HUES48 (cell line): ENCODE data around the gene UBAP1.
"Not testable (repeated sequence)": the region's sequence is repeated elsewhere in the genome, so short reads cannot be mapped to it uniquely, and the experiment has no call there.

ENCODE experiments used
- H3K27ac ChIP-seq: one replicate; pipeline ENCODE4 v1.7.0; 2013; ENCODE audit warnings: low read depth, low read length, inconsistent platforms
- H3K27me3 ChIP-seq: 2 replicates; pipeline ENCODE4 v1.6.1; 2013; ENCODE audit warnings: mild to moderate bottlenecking, low read length; ENCODE audit not compliant: control insufficient read depth, insufficient read depth
- H3K36me3 ChIP-seq: 2 replicates; pipeline ENCODE4 v1.6.1; 2013; ENCODE audit warnings: low read length; ENCODE audit not compliant: control insufficient read depth, insufficient read depth
- H3K4me1 ChIP-seq: 2 replicates; pipeline ENCODE4 v1.6.1; 2013; ENCODE audit warnings: mild to moderate bottlenecking, low read length; ENCODE audit not compliant: control insufficient read depth, insufficient read depth
- H3K4me3 ChIP-seq: 2 replicates; pipeline ENCODE4 v1.5.1; 2013; ENCODE audit warnings: mild to moderate bottlenecking, low read depth, low read length
- H3K9ac ChIP-seq: 2 replicates; pipeline ENCODE4 v1.6.1; 2013; ENCODE audit warnings: mild to moderate bottlenecking, low read depth, low read length, moderate library complexity
- H3K9me3 ChIP-seq: 2 replicates; pipeline ENCODE4 v1.6.1; 2013; ENCODE audit warnings: low read length; ENCODE audit not compliant: control insufficient read depth, insufficient read depth

Gene UBAP1

DNA sequence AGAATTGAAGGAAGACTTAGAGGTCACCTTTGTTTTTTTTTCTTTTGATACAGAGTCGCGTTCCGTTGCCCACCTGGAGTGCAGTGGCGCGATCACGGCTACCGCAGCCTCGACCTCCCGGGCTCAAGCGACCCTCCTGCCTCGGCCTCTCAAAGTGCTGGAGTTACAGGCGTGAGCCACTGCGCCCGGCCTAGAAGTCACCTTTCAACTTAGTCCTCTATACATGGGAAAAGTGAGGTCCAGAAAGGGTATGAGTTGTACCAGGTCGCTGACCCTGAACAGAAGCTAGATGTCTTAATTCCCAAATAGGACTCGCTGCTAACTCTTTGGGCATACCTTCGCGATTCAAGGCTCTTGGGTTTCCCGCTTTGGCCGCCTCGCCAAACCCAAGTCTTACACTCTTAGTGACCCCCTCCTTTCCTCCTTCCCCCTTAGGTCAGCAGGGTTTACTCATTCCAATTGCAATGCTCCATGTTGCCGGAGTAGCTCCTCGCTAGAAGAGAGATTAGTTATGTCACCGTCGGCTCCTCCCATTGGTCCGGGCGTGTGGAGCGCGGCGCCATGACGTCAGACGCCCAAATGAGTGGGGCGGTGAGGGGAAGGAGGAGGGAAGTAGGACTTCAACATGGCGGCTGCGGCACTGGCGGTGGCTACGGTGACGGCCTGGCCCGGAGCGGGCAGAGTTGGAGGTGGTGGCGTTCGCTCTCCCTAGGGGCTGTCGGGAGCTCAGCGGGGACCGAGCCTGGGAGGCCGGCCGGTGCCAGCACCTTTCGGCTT is at the start of gene UBAP1:
Gene UBAP1 (plus strand): TSS at position 608 of the 777 bp plus-strand sequence. CDS start 41,872 bp downstream, outside the sequence.
- no peaks in the 10 kb centered on the region for H3K4me1 ChIP-seq
- H3K27ac ChIP-seq: peak within 1 kb of the TSS; percentile 98
- H3K9ac ChIP-seq: peak within 1 kb of the TSS; percentile 92
- H3K4me3 ChIP-seq: peak within 1 kb of the TSS; percentile 91
- H3K36me3 ChIP-seq: no peaks in the 10 kb centered on the region
- H3K9me3 ChIP-seq: no peaks in the 10 kb centered on the region
- no peaks in the 10 kb centered on the region for H3K27me3 ChIP-seq

DNA sequence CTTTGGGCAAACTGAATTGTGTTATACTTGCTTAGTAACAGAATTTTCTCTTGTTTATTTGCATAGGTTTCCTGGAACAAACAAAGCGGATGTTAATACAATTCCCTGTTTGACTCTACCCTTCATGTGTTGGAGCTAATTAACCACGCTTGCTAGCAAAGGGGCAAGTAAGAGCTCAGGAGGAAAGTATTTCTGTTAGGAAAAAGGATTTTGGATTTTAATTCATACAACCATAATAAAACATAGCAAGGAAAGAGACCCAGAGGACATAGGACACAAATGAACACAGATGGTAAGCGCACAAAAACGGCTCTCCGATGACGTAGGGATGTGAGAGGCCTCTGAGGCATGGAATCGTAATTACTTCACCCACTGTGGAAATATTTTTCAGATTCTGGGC is 47.3 kb upstream of the UBAP1 start:
- Histone ChIP-seq H3K9me3 (no peaks in the 10 kb centered on the region; the same call in 1 of the 2 replicates), H3K4me1 (peaks cover 6% of the 10 kb centered on the region), H3K36me3 (no peaks in the 10 kb centered on the region), H3K9ac (no peak overlapping the region), H3K4me3 (no peak overlapping the region), H3K27me3 (no peaks in the 10 kb centered on the region), H3K27ac (no peak overlapping the region)

DNA sequence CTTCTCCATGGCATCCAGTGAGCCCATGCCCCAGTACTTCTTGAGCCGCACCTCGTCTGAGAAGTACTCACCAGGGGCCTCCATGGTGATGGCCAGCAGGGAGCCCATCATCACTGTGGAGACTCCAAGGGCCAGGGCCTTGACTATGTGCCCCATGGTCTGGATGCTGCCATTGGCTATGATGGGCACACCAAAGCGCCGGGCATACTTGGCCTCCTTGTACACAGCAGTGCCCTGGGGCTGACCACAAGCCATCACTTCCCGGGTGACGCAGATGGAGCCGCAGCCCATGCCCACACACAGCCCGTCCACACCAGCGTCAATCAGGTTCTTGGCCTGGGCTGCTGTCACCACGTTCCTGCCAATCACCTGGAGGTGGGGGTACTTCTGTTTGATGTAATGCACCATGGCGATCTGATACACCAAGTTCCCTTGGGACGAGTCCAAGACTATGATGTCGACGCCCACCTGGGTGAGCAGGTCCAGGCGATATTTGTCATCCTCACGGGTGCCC is 45.4 kb upstream of the UBAP1 start:
- Histone ChIP-seq H3K9me3 (no peaks in the 10 kb centered on the region; the same call in 1 of the 2 replicates), H3K4me1 (no peaks in the 10 kb centered on the region), H3K9ac (no peak overlapping the region), H3K4me3 (no peak overlapping the region), H3K27ac (no peak overlapping the region), H3K36me3 (no peaks in the 10 kb centered on the region), H3K27me3 (no peaks in the 10 kb centered on the region)

DNA sequence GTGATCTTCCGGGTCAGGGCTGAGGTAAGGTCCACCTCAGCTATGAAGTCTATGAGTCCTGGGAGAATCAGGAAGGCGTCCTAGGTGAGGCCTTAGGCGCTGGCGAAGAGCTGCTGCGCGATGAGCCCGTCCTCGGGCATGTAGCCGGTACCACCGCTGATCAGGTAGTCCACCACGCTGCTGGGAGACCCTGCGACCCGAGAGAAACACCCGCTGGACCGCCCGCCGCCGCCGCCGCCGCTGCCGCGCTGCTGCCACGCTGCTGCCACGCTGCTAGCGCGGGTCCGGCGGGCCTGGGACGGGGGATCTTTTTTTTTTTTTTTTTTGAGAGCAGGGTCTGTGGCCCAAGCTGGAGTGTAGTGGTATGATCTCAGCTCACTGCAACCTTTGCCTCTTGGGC is 44.3 kb upstream of the UBAP1 start:
- no peaks in the 10 kb centered on the region for H3K27me3 ChIP-seq
- H3K27ac ChIP-seq: no peak overlapping the region
- H3K9ac ChIP-seq: no peak overlapping the region
- no peaks in the 10 kb centered on the region for H3K36me3 ChIP-seq
- H3K4me1 ChIP-seq: no peaks in the 10 kb centered on the region
- no peak overlapping the region for H3K4me3 ChIP-seq
- H3K9me3 ChIP-seq: no peaks in the 10 kb centered on the region; the same call in 1 of the 2 replicates

DNA sequence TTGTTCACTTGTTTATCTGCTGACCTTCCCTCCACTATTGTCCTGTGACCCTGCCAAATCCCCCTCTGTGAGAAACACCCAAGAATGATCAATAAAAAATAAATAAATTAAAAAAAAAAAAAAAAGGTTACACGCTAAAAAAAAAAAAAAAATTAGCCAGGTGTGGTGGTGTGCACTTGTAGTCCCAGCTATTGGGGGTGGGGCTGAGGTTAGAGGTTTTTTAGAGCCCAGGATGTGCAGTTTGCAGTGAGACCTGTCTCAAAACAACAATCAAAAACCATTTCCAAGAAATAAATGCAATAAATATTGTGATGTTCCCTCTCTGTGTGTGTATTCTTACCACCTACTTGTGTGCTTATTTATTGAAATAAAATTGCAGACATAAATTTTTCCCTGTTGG is 40.2 kb upstream of the UBAP1 start:
- not testable (repeated sequence) for H3K27ac ChIP-seq, H3K4me1 ChIP-seq, H3K9ac ChIP-seq, H3K27me3 ChIP-seq, H3K36me3 ChIP-seq, H3K9me3 ChIP-seq, H3K4me3 ChIP-seq

DNA sequence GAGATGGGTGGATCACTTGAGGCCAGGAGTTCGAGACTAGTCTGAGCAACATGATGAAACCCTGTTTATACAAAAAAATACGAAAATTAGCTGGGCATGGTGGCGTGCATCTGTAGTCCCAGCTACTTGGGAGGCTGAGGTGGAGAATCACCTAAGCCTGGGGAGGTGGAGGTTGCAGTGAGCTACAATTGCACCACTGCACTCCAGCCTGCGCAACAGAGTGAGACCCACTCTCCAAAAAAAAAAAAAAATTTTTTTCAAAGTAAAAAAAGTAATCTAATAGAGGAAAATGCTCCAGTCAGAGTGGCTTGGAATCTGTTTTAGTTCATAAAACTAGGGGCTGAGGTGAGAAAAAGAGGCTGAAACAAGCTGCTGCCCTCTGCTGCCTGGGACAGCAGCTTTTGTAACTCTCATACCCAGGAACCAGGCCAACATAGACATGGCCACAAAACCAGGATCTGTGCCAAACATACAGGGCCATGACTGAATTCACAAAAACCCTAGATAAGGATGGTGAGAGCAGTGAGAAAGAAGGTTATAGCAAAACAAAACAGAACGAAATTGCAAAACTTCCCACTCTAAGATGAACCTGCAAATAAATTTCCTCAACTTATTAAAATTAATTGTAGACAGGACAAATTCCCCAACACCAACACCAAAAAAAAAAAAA is 39.2 kb upstream of the UBAP1 start:
- no peak overlapping the region for H3K4me3 ChIP-seq
- no peaks in the 10 kb centered on the region for H3K36me3 ChIP-seq
- no peak overlapping the region for H3K9ac ChIP-seq
- no peaks in the 10 kb centered on the region; the same call in 1 of the 2 replicates for H3K9me3 ChIP-seq
- no peak overlapping the region for H3K27ac ChIP-seq
- no peaks in the 10 kb centered on the region for H3K27me3 ChIP-seq
- no peaks in the 10 kb centered on the region for H3K4me1 ChIP-seq

DNA sequence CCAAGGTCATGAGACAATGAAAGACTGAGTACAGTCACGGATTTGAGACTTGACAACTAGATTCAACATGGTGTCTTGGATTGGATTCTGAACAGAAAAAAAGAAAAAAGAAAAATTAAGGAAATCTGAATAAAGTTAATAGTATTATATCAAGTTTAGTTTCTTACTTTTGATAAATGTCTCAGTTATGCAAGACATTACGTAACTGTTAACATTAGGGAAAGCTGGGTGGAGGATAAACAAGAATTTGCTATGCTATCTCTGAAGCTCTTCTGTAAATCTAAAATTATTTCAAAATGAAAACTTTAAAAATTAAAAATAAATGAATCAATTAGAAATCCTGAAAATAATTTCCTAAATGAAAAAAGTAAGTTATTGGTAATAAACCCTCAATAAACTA is 38.0 kb upstream of the UBAP1 start:
- no peaks in the 10 kb centered on the region for H3K4me1 ChIP-seq
- H3K4me3 ChIP-seq: no peak overlapping the region
- H3K9ac ChIP-seq: no peak overlapping the region
- no peaks in the 10 kb centered on the region for H3K27me3 ChIP-seq
- no peaks in the 10 kb centered on the region for H3K36me3 ChIP-seq
- H3K9me3 ChIP-seq: no peaks in the 10 kb centered on the region; the same call in 1 of the 2 replicates
- H3K27ac ChIP-seq: no peak overlapping the region

DNA sequence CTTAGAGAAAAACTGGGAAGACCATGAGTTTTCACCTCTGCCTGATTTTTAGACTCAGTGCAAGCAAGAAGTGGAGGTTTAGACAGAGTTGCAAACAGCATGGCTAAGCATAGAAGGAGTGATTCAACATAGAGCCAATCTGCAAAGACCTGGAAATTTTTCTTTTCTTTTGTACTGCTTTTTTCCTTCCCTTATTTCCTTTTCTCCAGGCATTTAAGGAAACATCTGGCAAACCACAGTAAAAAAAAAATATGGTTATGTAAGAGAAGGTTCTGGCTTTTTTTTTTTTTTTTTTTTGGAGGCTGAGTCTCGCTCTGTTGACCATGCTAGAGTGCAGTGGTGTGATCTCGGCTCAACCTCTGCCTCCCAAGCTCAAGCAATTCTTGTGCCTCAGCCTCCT is 35.7 kb upstream of the UBAP1 start:
- no peak overlapping the region for H3K9ac ChIP-seq
- no peak overlapping the region for H3K27ac ChIP-seq
- no peaks in the 10 kb centered on the region for H3K36me3 ChIP-seq
- no peak overlapping the region for H3K4me3 ChIP-seq
- H3K27me3 ChIP-seq: no peaks in the 10 kb centered on the region
- H3K4me1 ChIP-seq: no peaks in the 10 kb centered on the region
- no peaks in the 10 kb centered on the region for H3K9me3 ChIP-seq

DNA sequence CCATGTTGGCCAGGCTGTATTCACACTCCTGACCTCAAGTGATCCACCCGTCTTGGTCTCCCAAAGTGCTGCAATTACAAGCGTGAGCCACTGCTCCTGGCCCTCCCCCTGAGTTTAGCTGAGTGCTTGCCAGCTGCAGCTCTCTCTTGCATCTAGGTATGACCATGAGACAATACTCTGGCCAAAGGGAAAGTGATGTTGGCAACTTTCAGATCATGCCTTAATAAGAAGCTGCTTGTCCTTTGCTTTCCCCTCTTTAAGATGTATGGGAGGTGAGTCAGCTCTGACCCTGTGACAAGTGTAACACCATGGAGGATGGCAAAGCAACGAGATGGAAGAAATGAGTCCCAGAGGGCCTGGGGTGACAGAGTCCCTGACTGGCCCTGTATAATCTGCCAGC is 33.7 kb upstream of the UBAP1 start:
- Histone ChIP-seq H3K27ac (no peak overlapping the region), H3K36me3 (no peaks in the 10 kb centered on the region), H3K4me3 (no peak overlapping the region), H3K27me3 (no peaks in the 10 kb centered on the region), H3K4me1 (no peaks in the 10 kb centered on the region), H3K9ac (no peak overlapping the region), H3K9me3 (no peaks in the 10 kb centered on the region)

DNA sequence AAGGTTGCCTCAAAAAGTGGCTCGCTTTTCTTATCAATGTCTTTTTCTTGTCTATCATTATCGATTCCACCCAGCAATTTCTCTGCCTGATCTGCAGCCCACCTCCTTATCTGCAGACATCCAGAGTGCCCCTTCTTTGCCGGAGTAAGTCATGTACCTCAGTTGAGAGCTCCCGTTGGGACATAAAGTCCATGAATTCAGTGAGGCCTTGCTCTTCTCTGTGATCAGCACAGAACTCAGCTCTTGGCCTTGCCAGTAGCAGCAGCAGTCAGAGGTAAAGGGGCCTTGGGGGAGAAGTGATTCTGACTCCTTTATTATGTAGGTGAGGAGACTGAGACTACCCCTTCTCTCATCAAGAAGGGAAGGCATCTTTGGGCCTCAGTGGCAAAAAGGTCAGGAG is 27.4 kb upstream of the UBAP1 start:
- Histone ChIP-seq H3K9ac (no peak overlapping the region), H3K4me1 (peaks cover 10% of the 10 kb centered on the region; the same call in 1 of the 2 replicates), H3K27me3 (no peaks in the 10 kb centered on the region), H3K36me3 (no peaks in the 10 kb centered on the region), H3K4me3 (no peak overlapping the region), H3K9me3 (no peaks in the 10 kb centered on the region), H3K27ac (no peak overlapping the region)

DNA sequence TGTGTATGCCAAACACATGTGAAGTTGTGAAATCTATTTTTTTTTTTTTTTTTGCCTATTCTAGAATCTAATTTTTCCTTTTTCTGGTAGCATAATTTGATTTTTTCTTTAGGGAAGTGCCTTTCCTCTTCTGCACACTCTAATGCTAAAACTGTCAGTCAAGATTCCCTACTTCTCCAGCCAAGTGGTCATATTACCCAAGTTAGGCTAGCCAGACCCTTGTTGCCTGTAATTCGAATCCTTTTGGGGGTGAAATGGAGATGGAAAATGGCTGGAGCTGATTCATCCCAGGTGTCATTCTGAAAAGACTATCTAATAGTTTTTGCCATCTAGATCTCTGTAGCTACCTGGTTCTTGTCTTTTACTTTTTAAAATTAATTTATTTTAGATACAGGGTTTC is 24.8 kb upstream of the UBAP1 start:
- no peaks in the 10 kb centered on the region for H3K36me3 ChIP-seq
- H3K27me3 ChIP-seq: no peaks in the 10 kb centered on the region
- no peaks in the 10 kb centered on the region for H3K9me3 ChIP-seq
- no peak overlapping the region for H3K4me3 ChIP-seq
- H3K27ac ChIP-seq: no peak overlapping the region
- no peak overlapping the region for H3K9ac ChIP-seq
- peaks cover 10% of the 10 kb centered on the region; the same call in 1 of the 2 replicates for H3K4me1 ChIP-seq
